ENCODE data around the gene CRTAP.
"Not testable (repeated sequence)": the region's sequence is repeated elsewhere in the genome, so short reads cannot be mapped to it uniquely, and the experiment has no call there.

The CRTAP gene

DNA sequence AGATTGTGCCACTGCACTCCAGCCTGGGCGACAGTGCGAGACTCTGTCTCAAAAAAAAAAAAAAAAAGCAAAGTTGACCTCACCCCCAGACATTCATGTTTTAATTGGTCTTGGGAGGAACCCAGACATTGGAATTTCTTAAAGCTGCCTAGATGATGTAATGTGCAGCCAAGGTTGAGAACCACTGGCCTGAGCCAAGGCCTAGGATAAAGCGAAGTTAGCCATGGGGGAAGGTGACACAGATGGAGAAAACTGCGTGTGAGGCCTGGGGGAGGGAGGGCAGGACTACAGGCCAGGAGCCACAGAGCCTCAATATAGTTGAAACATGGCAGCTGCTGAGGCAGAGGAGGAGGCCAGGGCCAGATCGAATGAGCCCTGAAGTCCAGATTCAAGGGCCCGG lies 37.8 kb upstream of the CRTAP start:
- no peak overlapping the region for H3K27ac ChIP-seq
- TF ChIP-seq, protein P1, sequence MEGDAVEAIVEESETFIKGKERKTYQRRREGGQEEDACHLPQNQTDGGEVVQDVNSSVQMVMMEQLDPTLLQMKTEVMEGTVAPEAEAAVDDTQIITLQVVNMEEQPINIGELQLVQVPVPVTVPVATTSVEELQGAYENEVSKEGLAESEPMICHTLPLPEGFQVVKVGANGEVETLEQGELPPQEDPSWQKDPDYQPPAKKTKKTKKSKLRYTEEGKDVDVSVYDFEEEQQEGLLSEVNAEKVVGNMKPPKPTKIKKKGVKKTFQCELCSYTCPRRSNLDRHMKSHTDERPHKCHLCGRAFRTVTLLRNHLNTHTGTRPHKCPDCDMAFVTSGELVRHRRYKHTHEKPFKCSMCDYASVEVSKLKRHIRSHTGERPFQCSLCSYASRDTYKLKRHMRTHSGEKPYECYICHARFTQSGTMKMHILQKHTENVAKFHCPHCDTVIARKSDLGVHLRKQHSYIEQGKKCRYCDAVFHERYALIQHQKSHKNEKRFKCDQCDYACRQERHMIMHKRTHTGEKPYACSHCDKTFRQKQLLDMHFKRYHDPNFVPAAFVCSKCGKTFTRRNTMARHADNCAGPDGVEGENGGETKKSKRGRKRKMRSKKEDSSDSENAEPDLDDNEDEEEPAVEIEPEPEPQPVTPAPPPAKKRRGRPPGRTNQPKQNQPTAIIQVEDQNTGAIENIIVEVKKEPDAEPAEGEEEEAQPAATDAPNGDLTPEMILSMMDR (conservative IDR thresholded peaks at IDR 0.05), result no peak
- no peak for TF ChIP-seq ZFX (IDR thresholded peaks at IDR 0.05)

GRCh38 chr3:33076952-33077351 lies 36.9 kb upstream of the CRTAP start:
- H3K27ac ChIP-seq, result no peak overlapping the region
- TF ChIP-seq ZFX (IDR thresholded peaks at IDR 0.05), result no peak
- TF ChIP-seq, protein P1 (conservative IDR thresholded peaks at IDR 0.05), result no peak

DNA sequence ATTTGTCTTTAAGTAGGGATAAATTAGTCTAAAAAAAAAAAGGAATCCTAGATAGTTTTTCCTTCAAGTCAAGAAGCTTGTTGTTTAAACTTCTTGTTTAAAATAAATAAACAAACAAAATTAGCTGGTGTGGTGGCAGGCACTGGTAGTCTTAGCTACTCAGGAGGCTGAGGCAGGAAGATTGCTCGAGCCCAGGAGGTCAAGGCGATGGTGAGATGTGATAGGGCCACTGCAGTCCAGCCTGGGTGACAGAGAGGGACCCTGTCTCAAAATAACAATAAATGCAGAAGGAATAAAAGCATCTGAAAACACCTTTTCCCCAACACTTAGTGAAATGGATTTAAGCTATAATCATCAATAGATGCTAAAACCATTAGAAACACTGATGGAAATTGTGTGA lies 35.8 kb upstream of the CRTAP start:
- TF ChIP-seq ZFX (IDR thresholded peaks at IDR 0.05), result no peak
- TF ChIP-seq, protein P1 (conservative IDR thresholded peaks at IDR 0.05), result no peak
- no peak overlapping the region for H3K27ac ChIP-seq

DNA sequence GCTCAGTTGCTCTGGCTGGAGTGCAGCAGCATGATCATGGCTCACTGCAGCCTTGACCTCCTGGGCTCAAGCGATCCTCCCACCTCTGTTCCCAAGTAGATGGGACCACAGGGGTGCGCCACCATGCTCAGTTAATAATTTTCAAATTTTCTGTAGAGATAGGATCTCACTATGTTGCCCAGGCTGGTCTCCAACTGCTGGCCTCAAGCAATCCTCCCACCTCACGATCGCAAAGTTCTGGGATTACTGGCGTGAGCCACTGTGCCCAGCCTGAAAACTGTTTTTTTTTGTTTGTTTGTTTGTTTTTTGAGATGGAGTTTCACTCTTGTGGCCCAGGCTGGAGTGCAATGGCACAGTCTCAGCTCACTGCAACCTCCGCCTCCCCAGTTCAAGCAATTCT lies 34.0 kb upstream of the CRTAP start:
- not testable (repeated sequence) for H3K27ac ChIP-seq

DNA sequence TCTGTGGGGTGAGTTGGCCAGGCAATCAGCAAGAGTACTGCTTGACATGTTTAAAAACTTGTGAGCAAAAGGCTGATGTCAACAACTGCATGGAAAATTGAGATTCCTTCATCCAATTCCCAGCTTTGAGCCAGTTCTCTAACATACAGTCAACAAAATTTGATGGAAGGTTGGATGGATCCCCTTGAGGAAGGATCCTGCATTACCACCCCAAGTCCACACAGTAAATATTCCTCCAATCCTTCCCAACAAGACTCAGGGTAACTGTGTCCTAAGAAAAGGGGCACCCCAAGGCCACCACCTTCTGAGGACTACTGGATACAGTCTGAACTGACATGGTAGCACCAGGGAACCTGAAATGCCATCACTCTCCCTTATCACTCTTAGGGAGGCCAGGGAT lies 32.0 kb upstream of the CRTAP start:
- TF ChIP-seq, protein P1 (conservative IDR thresholded peaks at IDR 0.05), result no peak
- TF ChIP-seq ZFX (IDR thresholded peaks at IDR 0.05), result no peak
- H3K27ac ChIP-seq, result no peak overlapping the region

DNA sequence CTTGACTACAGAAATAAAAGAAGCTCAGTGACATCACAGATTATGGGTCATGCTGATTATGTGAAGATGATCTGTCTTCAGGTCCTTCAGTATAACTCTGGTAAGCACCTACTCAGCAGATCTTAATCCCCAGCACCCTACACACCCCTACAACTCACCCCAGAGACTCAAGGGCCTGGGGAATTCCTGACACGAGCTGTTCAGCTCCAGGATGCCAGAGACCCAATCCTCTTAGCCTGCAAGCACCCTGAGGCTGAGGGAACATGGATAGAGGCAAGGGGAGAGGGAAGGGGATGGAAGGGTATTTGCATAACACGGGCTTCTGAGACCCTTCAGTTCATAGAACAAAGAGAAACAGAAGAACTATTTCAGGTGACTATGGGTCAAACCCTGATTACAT lies 29.9 kb upstream of the CRTAP start:
- no peak overlapping the region for H3K27ac ChIP-seq
- TF ChIP-seq, protein P1 (conservative IDR thresholded peaks at IDR 0.05), result no peak
- TF ChIP-seq ZFX (IDR thresholded peaks at IDR 0.05), result no peak

- H3K27ac ChIP-seq, result no peak overlapping the region
These were observed 25.1 kb upstream of the CRTAP start for GRCh38 chr3:33088691-33089090.

DNA sequence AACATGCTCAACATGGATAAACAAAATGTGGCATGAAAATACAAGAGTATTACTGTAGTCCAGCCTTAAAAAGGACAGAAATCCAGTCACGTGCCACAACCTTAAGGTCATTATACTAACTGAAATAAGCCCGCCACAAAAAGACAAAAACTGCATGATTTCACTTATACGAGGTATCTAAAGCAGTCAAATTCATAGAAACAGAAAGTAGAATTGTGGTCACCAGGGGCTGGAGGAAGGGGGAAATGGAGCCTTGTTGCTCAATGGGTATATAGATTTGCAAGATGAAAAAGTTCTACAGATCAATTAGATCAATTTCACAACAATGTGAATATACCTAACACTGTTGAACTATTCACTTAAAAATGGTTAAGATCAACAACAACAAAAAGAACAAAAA lies 24.3 kb upstream of the CRTAP start:
- H3K27ac ChIP-seq, result no peak overlapping the region
- TF ChIP-seq ZFX (IDR thresholded peaks at IDR 0.05), result no peak
- TF ChIP-seq, protein P1 (conservative IDR thresholded peaks at IDR 0.05), result no peak

More at GRCh38 chr3:33088691-33089090, 25.1 kb upstream of the CRTAP start:
- no peak for TF ChIP-seq ZFX (IDR thresholded peaks at IDR 0.05)

- TF ChIP-seq ZFX (IDR thresholded peaks at IDR 0.05), result no peak
- TF ChIP-seq, protein P1 (conservative IDR thresholded peaks at IDR 0.05), result no peak
- no peak overlapping the region for H3K27ac ChIP-seq
These were observed 22.1 kb upstream of the CRTAP start for GRCh38 chr3:33091746-33092145.

Measured in C4-2B (cell line).